HG03469 (cell line): ENCODE data around the gene FBXL22.

Experiments
- ATAC-seq: cut with Tn5 transposase; IDR thresholded peaks from one replicate; pipeline ENCODE4 v1.9.1; 2021; ENCODE audit warnings: mild to moderate bottlenecking, moderate library complexity, moderate number of reproducible peaks; ENCODE audit not compliant: unreplicated experiment

The FBXL22 gene

DNA sequence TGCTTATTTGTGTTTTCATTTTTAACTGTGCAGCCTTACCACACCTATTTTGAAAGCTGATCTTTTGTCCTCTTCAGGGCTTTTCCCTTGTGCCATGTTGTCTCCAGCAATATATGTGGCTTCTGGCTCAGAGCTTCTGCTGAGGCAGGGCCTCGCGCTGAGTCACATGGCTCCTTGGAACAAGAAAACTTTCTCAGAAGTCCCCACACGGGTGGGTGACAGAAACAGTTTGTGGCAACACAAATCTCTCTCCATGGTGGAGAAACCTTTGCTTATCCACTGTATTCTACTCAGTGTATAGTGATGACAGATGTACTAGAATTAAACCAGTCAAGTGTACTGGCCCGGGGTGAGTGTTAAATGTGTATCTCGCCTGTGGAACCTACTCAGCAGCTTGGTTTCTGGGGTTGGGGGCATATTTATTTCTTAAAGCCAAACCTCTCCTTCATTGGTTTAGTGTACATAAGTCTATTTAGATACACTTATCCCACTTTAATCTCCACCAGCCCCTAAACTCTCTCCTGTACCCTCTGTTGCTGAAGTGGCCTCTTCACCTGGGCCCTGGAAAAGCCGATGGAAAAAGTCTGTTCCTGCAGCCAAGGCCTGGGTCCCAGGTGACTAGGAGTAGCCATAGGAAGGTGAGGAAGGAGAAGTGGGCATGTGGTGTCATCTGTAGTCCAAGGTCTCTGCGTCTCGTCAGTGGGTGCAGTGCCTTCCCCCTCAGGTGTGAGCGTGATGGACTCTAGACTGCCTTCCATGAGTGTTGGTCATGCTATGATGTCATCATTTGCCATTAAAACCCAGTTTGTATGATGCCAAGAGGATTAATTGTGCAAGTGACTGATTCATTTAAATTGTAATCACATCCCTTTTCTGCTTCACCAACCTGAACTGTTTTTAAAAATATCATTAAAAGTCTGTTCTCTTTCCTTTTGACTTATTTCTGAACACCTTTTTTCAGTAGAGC lies 3.2 kb upstream of the FBXL22 start:
- no peak for ATAC-seq

DNA sequence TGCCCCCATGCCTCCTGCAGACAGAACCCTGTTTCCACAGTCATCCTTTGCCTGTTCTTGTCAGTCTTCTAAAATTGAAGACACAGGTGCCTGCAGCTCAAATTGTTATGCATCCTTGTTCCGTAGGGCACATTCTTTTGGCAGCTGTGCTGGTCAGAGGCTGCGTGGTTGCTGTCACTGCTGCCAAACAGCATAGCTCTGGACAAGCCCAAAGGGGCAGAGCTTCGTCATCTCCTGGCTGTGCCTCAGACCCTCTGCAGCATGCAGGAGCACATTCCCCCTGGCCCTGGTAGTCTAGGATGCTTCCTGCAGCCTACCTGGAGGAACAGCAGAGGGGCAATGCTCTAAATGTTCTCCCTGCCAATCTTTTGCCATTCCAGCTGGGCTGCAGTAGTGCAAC lies 2.1 kb upstream of the FBXL22 start:
- no peak for ATAC-seq

DNA sequence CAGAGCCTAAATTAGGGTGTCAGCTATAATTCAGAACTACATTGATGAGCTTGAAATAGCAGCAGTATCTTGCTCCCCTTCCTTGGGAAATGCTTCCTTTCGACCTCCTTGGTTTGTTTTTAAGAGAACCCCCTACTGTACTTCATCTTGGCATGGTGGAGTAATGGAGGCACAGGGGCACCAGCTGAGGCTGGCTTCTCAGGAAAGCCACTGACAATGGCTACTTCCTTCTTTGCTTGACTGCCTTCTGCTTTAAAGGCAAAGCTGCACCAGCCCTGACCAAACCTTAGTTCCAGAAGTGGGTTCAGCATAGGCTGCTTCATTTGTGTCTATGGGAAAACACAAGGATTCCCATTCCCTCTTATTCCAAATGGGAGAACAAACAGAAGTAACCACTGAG lies 1.5 kb upstream of the FBXL22 start:
- no peak for ATAC-seq

DNA sequence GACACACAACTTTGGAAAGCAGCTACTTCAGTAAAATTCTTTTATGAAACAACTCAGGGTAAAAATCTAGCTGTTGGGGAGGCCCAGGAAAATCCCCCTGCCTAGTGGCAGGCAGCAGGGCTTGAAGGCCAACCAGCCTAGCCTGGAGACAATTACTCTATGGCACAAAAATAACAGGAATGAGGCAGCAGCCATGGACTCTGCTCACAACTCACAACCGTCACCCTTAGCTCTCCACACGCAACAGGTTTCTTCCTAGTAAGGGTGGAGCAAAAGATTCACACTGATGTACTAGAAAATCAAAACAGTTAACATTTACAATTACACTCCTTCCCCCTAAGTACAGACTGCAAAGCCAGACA lies 530 bp upstream of the FBXL22 start:
- ATAC-seq, result no peak

DNA sequence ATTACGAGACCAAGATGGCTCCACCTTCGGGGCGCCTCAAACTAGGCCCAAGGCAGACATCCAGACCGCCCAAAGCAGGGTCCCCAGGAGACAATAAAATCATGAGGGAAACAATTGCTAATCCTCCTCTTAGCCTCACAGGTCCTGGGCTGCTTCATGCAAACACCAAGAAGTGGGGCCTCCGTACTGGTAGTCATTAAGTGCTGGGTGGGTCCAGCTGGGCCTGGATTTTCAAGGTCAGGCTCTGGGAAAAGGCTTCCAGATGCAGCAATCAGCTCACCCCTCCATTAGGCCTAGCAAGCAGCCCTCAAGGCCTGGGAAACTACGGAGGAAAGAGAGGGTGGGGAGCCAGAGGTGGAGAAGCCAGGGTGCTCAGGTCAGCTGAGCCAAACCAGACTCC lies 634 bp downstream of the FBXL22 start:
- no peak for ATAC-seq

DNA sequence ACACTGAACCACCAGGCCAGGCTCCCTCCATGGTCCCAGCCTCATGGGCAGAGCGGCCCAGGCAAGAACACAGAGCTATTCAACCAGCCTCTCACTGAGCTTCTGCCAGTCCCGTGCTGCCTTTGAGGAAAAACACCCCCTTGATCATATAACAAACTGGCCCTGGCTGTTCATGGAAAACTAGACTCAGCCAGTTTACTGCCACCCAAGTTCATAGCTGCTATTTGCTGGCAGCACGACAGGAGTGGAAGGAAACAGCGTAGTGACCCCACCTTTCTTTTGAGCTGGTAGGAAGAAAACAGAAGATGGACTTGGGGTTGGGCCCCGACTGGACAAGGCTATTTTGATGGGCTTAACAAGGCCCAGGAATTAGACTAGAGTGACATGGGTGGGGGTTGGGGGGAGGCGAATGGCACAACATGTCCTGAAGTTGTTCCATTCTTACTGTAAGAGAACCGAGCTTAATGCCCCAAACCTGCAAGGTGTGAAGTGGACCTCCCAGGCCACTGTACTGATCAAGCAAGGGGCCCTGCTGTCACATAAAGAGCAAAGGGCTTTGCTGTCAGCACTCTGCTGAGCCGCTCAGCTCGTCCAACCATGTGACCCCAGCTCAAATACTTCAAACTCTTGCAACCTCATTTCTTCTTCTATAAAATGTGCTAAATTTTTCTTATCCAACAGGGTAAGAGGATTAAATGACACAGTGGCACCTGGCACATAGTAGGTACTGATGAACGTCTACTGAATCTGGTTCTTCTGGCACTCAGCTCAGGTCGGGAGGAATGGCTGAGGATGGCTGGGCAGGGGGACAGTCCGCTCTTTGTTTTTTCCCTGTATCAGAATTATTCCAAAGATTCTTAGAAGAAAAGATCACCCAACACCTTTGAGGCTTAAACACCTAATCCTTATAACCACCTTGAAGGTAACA lies 1.6 kb downstream of the FBXL22 start:
- no peak for ATAC-seq

DNA sequence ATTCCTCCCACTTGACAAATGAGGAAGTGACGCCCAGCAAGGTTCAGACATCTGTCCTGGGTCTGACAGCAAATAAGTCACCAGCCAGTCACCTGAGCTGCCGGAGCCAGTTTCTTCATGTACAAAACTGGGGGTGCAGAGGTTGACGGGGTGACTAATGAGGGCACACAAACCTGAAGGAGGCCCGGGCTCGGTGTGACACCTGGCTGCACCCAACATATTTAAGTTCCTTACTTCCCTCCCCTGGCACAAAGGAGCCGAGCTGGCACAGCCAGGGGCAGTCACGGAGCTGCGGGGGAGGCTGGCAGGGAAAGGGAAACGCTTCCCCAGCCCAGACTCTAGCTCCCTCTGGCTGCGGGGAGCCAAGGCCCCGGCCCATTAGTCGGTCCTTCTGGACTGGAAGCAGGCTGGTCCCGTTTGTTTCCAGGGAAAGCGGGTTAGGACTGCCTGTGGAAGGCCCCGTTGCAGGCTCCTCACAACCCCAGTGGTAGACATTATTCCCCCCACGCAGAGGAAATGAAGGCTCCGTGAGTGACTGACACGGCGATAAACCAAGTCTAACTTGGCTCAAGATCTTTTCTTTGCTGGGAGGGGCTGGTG lies 2.3 kb downstream of the FBXL22 start:
- ATAC-seq, result no peak

DNA sequence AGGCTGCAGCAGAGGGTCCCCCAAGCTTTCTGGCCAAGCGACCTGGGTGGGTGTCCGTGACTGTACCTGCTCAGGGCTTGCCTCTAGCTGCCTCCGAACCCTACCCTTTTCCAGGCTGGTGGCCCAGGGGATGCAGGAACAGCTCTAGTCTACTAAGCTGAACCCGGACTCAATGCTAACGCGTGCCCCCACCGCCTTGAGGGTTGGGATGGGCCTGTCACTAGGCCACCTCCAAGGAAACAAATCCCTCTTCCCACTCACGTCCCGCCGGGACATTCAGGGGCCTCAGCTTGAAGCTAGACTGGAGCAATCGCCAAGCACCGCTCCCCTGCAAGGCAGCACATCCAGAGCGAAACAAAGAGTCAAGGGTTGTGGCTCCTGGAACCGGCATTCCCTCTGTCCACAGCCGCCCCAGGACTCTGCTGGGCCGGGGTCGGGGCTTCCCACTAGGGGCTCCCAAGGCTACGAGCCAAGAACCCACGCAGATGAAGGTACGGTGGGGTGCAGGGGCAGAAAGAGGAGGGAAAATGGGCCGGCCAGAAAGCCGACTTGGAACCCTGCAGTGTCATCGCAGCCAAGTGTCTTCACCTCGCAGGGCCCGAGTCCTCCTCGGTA lies 2.9 kb downstream of the FBXL22 start:
- ATAC-seq, result no peak

DNA sequence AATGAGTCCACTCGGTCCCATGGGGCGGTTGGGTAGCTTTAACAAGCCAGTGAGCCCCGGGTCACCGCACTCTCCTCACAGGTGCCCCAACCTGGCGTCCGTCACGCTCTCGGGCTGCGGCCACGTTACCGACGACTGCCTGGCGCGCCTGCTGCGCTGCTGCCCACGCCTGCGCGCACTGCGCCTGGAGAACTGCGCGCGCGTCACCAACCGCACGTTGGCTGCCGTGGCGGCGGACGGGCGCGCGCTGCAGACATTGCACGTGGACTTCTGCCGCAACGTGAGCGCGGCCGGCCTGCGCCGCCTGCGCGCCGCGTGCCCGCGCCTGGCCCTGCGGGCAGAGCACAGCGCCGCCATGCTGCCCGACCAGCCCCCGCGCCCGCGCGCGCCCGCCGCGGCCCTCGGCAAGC lies 3.4 kb downstream of the FBXL22 start:
- ATAC-seq, result peak; percentile 59

DNA sequence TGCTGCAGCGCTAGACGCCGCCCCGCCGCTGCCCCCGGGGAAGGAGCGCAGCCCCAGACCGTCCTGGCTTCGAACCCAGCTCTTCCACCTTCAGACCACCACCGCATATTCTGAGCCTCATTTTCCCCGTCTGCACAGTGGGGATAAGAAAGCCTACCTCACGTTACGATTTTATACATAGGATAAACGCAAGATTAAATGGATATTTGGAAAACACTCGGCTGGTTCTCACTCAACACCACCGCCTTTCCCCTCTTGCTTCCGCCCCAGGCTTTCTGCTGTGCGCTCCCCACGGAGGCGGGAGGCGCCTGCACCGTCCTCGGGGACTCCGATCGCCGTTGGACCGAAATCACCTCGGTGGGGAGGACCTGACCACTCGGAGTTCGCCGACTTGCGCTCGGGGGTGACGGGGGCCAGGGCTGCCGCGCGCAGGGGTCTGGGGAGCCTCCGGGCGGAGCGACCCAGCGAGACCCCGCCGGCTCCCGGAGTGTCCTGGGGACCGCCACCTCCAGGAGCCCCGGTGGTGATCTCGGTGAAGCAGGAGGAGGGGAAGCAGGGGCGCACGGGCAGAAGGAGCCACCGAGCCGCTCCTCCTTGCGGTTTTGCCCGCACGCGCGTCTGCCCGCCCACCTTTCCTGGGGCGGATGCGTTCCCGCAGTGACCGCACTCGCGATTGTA lies 4.0 kb downstream of the FBXL22 start:
- ATAC-seq, result no peak

DNA sequence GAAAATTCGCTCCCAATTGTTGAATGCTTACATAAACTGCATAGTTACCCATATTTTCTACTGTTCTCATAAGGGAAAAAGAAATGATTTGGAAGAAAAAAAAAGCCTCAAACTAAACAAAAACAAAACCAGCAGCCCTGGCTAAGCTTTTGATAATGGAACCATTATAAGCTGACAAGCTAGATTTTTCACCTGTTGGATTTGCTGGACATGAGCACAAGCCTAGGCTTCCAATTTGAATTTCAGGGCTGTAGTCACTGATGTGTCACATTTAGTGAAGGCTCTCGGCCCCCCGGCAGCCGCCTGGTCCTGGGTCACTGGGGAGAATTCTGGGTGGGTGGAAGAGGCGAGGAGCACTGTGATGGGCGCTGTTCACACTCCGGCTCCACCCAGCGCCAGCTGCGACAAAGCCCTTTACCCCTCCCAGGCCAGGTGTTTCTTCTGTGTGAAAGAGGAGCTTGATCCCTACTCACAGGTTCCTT lies 4.6 kb downstream of the FBXL22 start:
- ATAC-seq, result no peak

DNA sequence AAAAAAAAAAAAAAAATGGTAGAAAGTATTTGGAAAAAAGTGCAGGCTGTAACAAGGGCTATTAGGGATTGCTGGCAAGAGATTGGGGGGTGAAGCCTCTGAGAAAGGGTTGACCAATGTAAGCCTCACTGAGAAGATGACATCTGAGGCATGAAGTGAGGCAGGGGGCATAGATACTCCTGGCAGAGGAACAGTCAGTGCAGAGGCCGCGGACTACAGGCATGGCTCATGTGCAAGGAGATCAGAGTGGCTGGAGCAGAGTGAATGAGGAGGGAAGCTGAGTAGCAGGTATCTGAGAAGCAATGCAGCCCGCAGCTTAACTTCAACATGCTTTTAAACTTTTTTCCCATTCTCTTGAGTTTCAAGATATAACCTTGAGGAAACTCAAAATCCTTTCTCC lies 5.4 kb downstream of the FBXL22 start:
- ATAC-seq, result no peak

DNA sequence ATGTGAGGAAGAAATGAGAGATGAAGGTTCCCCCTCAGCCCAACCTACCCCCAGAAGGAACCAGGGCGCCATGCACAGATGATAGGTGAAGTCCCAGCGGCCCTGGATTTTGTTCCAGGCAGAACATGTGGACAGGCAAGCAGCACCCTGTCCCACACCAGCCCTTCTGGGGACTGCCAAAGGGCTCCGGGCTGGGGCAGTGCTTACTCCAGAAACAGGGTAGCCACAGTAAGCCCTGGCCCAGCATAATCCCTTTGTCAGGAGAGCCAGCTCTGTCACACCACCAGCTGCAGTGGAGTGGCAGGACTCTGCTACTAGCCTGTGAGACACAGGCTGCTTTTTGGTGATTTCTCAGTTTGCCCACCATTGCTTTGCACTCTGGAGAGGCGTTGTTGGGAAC lies 6.3 kb downstream of the FBXL22 start:
- no peak for ATAC-seq

DNA sequence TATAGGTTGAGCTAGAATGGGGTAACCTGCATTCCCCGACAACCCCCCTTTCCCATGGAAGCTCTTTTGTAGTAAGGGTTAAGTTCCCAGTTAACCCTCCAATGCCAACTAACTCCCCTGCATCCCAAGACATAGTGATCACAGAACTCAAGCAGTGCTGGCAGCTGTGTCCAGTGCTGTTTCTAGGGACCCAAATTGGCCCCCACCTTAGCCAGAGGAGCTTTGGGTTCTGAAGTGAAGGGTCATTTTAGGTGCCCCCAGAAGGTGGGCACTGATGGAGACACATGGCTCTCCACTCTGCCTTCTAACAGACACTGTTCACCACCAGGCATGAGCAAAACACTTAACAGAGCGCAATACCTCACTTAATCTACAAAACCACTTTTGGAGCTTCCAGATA lies 7.1 kb downstream of the FBXL22 start:
- no peak for ATAC-seq

DNA sequence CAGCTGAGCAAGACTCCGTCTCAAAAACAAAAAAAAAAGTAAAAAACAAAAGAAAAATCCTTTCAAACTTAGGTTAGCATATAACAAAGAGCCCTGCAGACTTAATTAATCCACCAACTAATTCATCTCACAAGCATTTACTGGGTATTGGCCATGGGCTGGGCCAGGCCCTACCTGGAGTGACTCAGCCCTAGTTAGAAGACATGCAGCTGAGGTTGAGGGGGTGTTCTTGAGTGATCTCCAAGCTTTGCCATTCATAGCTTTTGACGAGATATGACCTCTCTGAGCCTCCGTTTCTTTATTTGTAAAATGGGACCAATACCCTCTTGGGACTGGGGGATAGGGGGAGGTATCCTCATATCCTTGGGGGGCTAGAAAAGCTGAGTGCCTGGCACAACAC lies 7.8 kb downstream of the FBXL22 start:
- ATAC-seq, result no peak

DNA sequence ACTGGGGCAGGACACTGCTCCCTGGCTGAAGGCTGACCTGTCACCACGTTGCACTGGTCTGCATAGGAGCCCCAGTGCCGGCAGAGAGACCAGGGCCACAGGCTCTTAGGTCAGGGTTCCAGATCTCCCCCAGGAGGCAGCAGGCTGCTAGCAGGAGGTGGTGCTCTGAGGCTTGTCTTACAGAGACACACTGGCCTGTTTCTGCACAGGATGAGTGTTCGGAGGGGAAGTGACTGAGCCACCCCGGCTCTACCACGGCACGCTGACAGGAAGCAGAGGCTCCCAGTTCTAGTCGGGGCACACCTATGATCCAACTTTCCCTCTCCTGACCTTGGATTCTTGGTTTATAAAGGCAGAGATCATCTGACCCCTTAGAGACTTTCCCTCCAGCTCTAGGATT lies 8.6 kb downstream of the FBXL22 start:
- ATAC-seq, result no peak

DNA sequence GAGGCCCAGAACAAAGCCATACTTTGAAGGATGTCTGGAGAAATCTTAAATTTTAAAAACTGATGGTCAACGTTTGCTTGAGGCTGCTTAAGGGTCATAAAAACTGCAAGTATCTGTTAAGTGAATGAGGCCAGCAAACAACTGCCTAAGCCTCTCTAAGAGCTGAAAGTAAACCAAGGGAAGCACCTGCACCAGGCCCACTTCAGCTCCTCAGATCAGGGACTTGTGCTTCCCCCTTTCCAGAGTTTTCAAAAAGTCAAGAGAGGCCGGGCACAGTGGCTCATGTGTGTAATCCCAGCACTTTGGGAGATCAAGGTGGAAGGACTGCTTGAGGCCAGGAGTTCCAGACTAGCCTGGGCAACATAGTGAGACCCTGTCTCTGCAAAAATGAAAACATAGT lies 9.1 kb downstream of the FBXL22 start:
- ATAC-seq, result no peak

DNA sequence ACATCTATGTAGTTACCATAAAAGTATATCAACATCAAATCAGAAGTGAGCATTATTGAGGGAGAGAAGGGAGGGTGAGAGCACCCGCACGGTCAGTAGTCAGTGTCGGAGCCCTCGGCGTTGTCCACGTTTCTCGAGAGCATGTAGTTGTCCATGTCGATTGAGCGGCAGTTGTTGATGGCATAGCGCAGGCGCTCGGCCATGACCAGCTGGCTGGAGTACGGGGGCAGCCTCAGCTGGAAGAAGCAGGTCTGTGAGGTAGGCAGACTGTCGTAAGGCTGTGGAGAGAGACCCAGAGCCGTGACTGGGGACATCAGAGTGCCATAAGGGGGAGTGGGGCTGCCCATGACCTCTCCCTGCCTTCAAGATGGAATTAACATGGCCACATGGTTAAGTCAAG lies 11.8 kb downstream of the FBXL22 start:
- ATAC-seq, result no peak

DNA sequence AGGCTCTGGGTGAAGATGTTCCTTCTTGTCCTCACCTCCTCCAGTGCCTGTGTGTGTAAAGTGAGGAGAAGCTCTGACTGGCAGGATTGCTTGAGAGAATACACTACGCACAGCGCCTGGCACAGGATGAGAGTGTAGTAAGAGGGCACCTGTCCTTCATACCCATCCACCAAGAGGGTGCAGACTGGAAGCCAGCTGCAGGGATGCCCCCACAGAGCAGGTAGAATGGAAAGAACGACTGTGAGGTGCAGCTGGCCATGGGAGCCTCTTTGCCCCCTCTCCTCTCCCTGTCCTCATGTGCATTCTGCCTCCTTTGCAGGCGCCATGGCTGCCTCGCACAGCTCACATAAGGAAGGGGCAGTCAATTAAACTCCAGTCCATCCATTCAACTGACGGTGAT lies 12.3 kb downstream of the FBXL22 start:
- no peak for ATAC-seq

DNA sequence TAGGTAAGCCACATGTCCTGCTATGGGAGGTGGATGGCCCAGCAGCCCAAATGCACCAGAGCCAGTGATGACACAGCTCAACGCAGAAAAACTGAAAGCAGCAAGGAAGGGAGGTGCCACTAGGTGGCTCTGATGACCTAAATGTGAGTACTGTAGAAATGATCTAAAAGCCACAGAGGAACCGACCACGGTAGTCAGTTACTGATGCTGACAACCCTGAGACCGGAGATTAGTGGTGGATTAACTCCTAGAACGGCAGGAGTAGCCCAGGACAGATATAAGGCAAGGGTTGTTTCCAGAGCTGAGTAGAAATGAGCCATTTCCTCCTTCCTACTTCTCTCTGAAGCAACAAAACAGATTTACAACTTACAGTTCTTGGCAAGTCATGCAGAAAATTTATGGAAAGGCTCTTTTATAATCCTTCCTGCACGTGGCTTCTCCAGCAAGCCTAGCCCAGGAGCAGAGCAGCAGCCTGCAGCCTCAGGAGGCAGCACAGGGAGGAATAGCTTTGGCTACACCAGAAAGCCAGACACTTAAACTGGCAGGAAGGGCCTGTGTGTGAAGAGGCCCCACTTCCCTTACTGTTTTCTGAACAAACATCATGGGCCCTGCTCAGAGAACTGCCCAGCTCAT lies 13.1 kb downstream of the FBXL22 start:
- ATAC-seq, result peak; percentile 68
